Left ventricle myocardium inferior (tissue), 1 donor: ENCODE measurements around the gene KIRREL3. TPM values are rescaled to one million over a fixed set of nuclear protein-coding genes. Genes with fewer than 3 reads are reported as not detected.
A peak's percentile ranks its signal among the peaks of the same experiment; 100 is the strongest.
"Not testable (repeated sequence)": the region's sequence is repeated elsewhere in the genome, so short reads cannot be mapped to it uniquely, and the experiment has no call there.

ENCODE experiments used
- DNase-seq: peaks from one replicate; pipeline ENCODE4 v3.0.0-alpha.2; 2020
- H3K27ac ChIP-seq: fragments of 200-600 bp; replicated peaks from 2 replicates; pipeline ENCODE4 v1.8.0; 2021
- H3K27me3 ChIP-seq: fragments of 200-600 bp; 2 replicates; pipeline ENCODE4 v1.8.0; 2021; ENCODE audit warnings: low read depth
- H3K36me3 ChIP-seq: fragments of 200-600 bp; 2 replicates; pipeline ENCODE4 v1.8.0; 2021
- H3K4me1 ChIP-seq: fragments of 200-600 bp; 2 replicates; pipeline ENCODE4 v1.8.0; 2021
- H3K4me3 ChIP-seq: fragments of 200-600 bp; 2 replicates; pipeline ENCODE4 v1.8.0; 2021; ENCODE audit warnings: mild to moderate bottlenecking, moderate library complexity
- H3K9me3 ChIP-seq: fragments of 200-600 bp; replicated peaks from 2 replicates; pipeline ENCODE4 v1.8.0; 2021
- CTCF ChIP-seq: fragments of 200-600 bp; IDR thresholded peaks from 2 replicates; pipeline ENCODE4 v1.8.0; 2021; ENCODE audit warnings: antibody characterized with exemption, mild to moderate bottlenecking, borderline replicate concordance
- intact Hi-C: fragments of 100-400 bp; cut with micrococcal nuclease; formaldehyde crosslinking; loops from one replicate; pipeline ENCODE4 v1.11.0; 2022
- total RNA-seq: library from RNA; stranded (reverse); fragmentation: NEBNext Ultra II Directional; extraction: Animal tissue kit (Norgen Biotek cat#: 25700); gene quantifications from one replicate; pipeline ENCODE4 v1.2.1, GENCODE V29; 2021
- donor health status: DM: no; HTN: yes; CAD: no; lungs with severe emphysema.

The KIRREL3 gene
- total RNA-seq, 1 donor from 2014 or later, result 0.74 TPM

GRCh38 chr11:126391970-126392632 is 608.5 kb downstream of the KIRREL3 start:
- Histone ChIP-seq H3K4me3 (peak overlapping the region; percentile 17), H3K36me3 (no peaks in the 10 kb centered on the region), H3K9me3 (no peaks in the 10 kb centered on the region), H3K4me1 (peaks cover 73% of the 10 kb centered on the region), H3K27me3 (no peaks in the 10 kb centered on the region), H3K27ac (peak overlapping the region; percentile 90)
- no peak for DNase-seq
- peak; percentile 47 for TF ChIP-seq CTCF
- intact Hi-C loops, result no loop called here

GRCh38 chr11:126391286-126391954 is 609.1 kb downstream of the KIRREL3 start:
- Histone ChIP-seq H3K27me3 (no peaks in the 10 kb centered on the region), H3K4me3 (no peak overlapping the region), H3K27ac (peak overlapping the region; percentile 90), H3K36me3 (no peaks in the 10 kb centered on the region), H3K9me3 (no peaks in the 10 kb centered on the region), H3K4me1 (peaks cover 75% of the 10 kb centered on the region)
- intact Hi-C loops, result no loop called here
- no peak for DNase-seq
- no peak for TF ChIP-seq CTCF

- H3K36me3 ChIP-seq, result no peaks in the 10 kb centered on the region
- intact Hi-C loops, result no loop called here
- no peak for TF ChIP-seq CTCF
- H3K27me3 ChIP-seq, result no peaks in the 10 kb centered on the region
- H3K4me1 ChIP-seq, result peaks cover 81% of the 10 kb centered on the region
- H3K4me3 ChIP-seq, result no peak overlapping the region
- H3K27ac ChIP-seq, result peak overlapping the region; percentile 90
- H3K9me3 ChIP-seq, result no peaks in the 10 kb centered on the region
- DNase-seq, result no peak
Observed at GRCh38 chr11:126390272-126390867, 610.2 kb downstream of the KIRREL3 start.

GRCh38 chr11:126387857-126388256 is 612.7 kb downstream of the KIRREL3 start:
- no peak for DNase-seq
- Histone ChIP-seq H3K4me1 (peaks cover 77% of the 10 kb centered on the region), H3K27ac (peak overlapping the region; percentile 77), H3K4me3 (no peak overlapping the region), H3K36me3 (no peaks in the 10 kb centered on the region), H3K9me3 (no peaks in the 10 kb centered on the region), H3K27me3 (no peaks in the 10 kb centered on the region)
- no peak for TF ChIP-seq CTCF
- intact Hi-C loops, result no loop called here

- peak overlapping the region; percentile 77 for H3K27ac ChIP-seq
- peaks cover 74% of the 10 kb centered on the region for H3K4me1 ChIP-seq
- intact Hi-C loops, H3K27me3 ChIP-seq, H3K36me3 ChIP-seq, H3K9me3 ChIP-seq, H3K4me3 ChIP-seq: not testable (repeated sequence)
- peak; percentile 68 for DNase-seq
Observed at GRCh38 chr11:126386729-126387071, 613.9 kb downstream of the KIRREL3 start.
